Measurements from ENCODE around the gene ADAT3.

- TF ChIP-seq CTCF (IDR thresholded peaks at IDR 0.05; ENCODE audit: low read depth, low read length, poor library complexity, severe bottlenecking) (no peak), EZH2phosphoT487 (IDR thresholded peaks at IDR 0.05; ENCODE audit: borderline replicate concordance, low read length) (no peak)
These were observed 38.5 kb downstream of the ADAT3 start for GRCh38 chr19:1943661-1944087.
